K562 (cell line): Measurements from ENCODE around the gene MAP2K4. TPM values are rescaled to one million over a fixed set of nuclear protein-coding genes. Genes with fewer than 3 reads are reported as not detected.

Source experiments
- ATAC-seq: fragments of 200-7000 bp; cut with Tn5 transposase; 3 replicates; pipeline ENCODE4 v1.9.1; 2020; ENCODE audit warnings: moderate library complexity
- BruUV-seq: library from RNA; stranded (reverse); fragments of 400-500 nt; replicated peaks from 2 replicates; lab custom pipeline; 2021; lab: Mats Ljungman, UMichigan
- CTCF ChIA-PET: fragments of 300-600 bp; formaldehyde crosslinking; extraction: SDS; loops from one replicate; lab custom pipeline; 2021; ENCODE audit warnings: low intra/inter-chr PET ratio; lab: Yijun Ruan, JAX
- POLR2A ChIA-PET: fragments of 300-600, 350-650 bp; sonication (Branson Sonifier 250); formaldehyde crosslinking; extraction: SDS; loops from one replicate; lab custom pipeline; 2021; ENCODE audit warnings: antibody characterized with exemption, inconsistent platforms; lab: Yijun Ruan, JAX
- DNase-seq, 4 experiments: peaks; one replicate each; pipeline versions ENCODE4 v3.0.0 to v3.0.0-alpha.2; 2011 to 2018; ENCODE audit warnings: low spot score in 3 of 4, mixed read lengths in 3 of 4; ENCODE audit errors: extremely low read depth in 1 of 4
- FAIRE-seq: peaks from 2 replicates; lab custom pipeline; 2011; peaks lifted over from hg19 to GRCh38; lab: Jason Lieb, UNC
- H2AFZ ChIP-seq: 2 replicates; pipeline ENCODE4 v1.6.0; 2011; ENCODE audit warnings: low read depth, low read length, control low read depth, inconsistent platforms
- H3K27ac ChIP-seq: fragments of 200-600 bp; 3 replicates; pipeline ENCODE4 v1.8.0; 2011; ENCODE audit warnings: low read depth, mild to moderate bottlenecking, control low read depth, inconsistent platforms, low read length, moderate library complexity, mixed read lengths; ENCODE audit errors: extremely low read depth
- H3K27me3 ChIP-seq, 2 experiments: fragments of 300-600 bp in 1 of 2; 2 replicates in 1 of 2; 3 replicates in 1 of 2; pipeline versions ENCODE4 v1.6.0 to v1.8.0; 2011; ENCODE audit warnings: inconsistent platforms in 2 of 2, low read length in 2 of 2, mild to moderate bottlenecking in 1 of 2, mixed read lengths in 1 of 2, moderate library complexity in 1 of 2; ENCODE audit not compliant: control insufficient read depth in 2 of 2, insufficient read depth in 2 of 2
- H3K36me3 ChIP-seq: fragments of 300-600 bp; 3 replicates; pipeline ENCODE4 v1.8.0; 2011; ENCODE audit warnings: mild to moderate bottlenecking, low read length, inconsistent platforms; ENCODE audit not compliant: control insufficient read depth, insufficient read depth
- H3K4me1 ChIP-seq, 2 experiments: fragments of 200-600 bp in 1 of 2; replicated peaks in 1 of 2; 2 replicates in 1 of 2; 3 replicates in 1 of 2; pipeline versions ENCODE4 v1.5.1 to v1.8.0; 2011; ENCODE audit warnings: inconsistent platforms in 2 of 2, low read length in 2 of 2, mild to moderate bottlenecking in 1 of 2, mixed read lengths in 1 of 2, moderate library complexity in 1 of 2; ENCODE audit not compliant: control insufficient read depth in 2 of 2, insufficient read depth in 2 of 2
- H3K4me2 ChIP-seq: 2 replicates; pipeline ENCODE4 v1.6.1; 2011; ENCODE audit warnings: low read length, control low read depth, inconsistent platforms, mixed read lengths; ENCODE audit not compliant: insufficient read depth
- H3K4me3 ChIP-seq: fragments of 200-600 bp; sonication (generic), shearing (Covaris generic); 2 replicates; pipeline ENCODE4 v1.5.1; 2016; ENCODE audit warnings: control low read depth, inconsistent platforms
- H3K79me2 ChIP-seq: fragments of 200-600 bp; 3 replicates; pipeline ENCODE4 v1.8.0; 2011; ENCODE audit warnings: low read length, inconsistent platforms; ENCODE audit not compliant: control insufficient read depth, insufficient read depth
- H3K9ac ChIP-seq, 2 experiments: 2 replicates each; pipeline versions ENCODE4 v1.6.0 to v1.6.1; 2011; ENCODE audit warnings: low read depth in 2 of 2, low read length in 2 of 2, control low read depth in 1 of 2, inconsistent platforms in 1 of 2, mild to moderate bottlenecking in 1 of 2, mixed read lengths in 1 of 2; ENCODE audit not compliant: insufficient read depth in 1 of 2
- H3K9me1 ChIP-seq: one replicate; pipeline ENCODE4 v1.6.0; 2011; ENCODE audit warnings: inconsistent platforms, mild to moderate bottlenecking, low read length, moderate library complexity; ENCODE audit not compliant: control insufficient read depth, insufficient read depth
- H3K9me3 ChIP-seq: replicated peaks from 2 replicates; pipeline ENCODE4 v1.5.1; 2011; ENCODE audit warnings: low read depth, low read length, inconsistent platforms; ENCODE audit not compliant: control insufficient read depth, insufficient read depth
- H4K20me1 ChIP-seq: replicated peaks from 2 replicates; pipeline ENCODE4 v1.6.1; 2011; ENCODE audit warnings: low read length, inconsistent platforms, mixed read lengths; ENCODE audit not compliant: control insufficient read depth, insufficient read depth
- ATF3 ChIP-seq, 2 experiments: fragments of 450-650 bp in 1 of 2; sonication (generic) in 1 of 2; formaldehyde crosslinking in 1 of 2; IDR thresholded peaks in 1 of 2; conservative IDR thresholded peaks in 1 of 2; 2 replicates each; pipeline versions ENCODE4 v1.6.1 to v1.8.1; 2016 to 2023; ENCODE audit warnings: mild to moderate bottlenecking in 2 of 2, moderate library complexity in 2 of 2, inconsistent platforms in 1 of 2, missing genetic modification reagents in 1 of 2
- FIP1L1 ChIP-seq: fragments of 200-400 bp; formaldehyde crosslinking; IDR thresholded peaks from 2 replicates; pipeline ENCODE4 v1.6.1; 2018; ENCODE audit warnings: mild to moderate bottlenecking, low read depth, low read length; ENCODE audit not compliant: poor library complexity, severe bottlenecking
- GTF2B ChIP-seq: IDR thresholded peaks from 2 replicates; pipeline ENCODE4 v1.6.1; 2011; ENCODE audit not compliant: insufficient read length; ENCODE audit errors: extremely low read depth
- KDM4B ChIP-seq, 2 experiments: fragments of 450-650 bp in 1 of 2; sonication (generic) in 1 of 2; IDR thresholded peaks; 2 replicates each; pipeline ENCODE4 v1.6.1; 2016 to 2017; ENCODE audit warnings: borderline replicate concordance in 2 of 2, antibody characterized with exemption in 1 of 2, low read depth in 1 of 2, mild to moderate bottlenecking in 1 of 2
- MTA2 ChIP-seq: fragments of 450-650 bp; IDR thresholded peaks from 2 replicates; pipeline ENCODE4 v1.6.1; 2016; ENCODE audit warnings: low read depth
- NRF1 ChIP-seq, 2 experiments: fragments of 450-650 bp; IDR thresholded peaks in 1 of 2; conservative IDR thresholded peaks in 1 of 2; 2 replicates each; pipeline ENCODE4 v1.6.1; 2014; ENCODE audit warnings: mild to moderate bottlenecking in 2 of 2
- PRPF4 ChIP-seq: fragments of 200-400 bp; formaldehyde crosslinking; IDR thresholded peaks from one replicate; pipeline ENCODE4 v1.6.1; 2017; ENCODE audit warnings: low read length, low read depth, mild to moderate bottlenecking; ENCODE audit not compliant: insufficient read depth, poor library complexity, severe bottlenecking
- TSC22D4 ChIP-seq: fragments of 450-650 bp; IDR thresholded peaks from 2 replicates; pipeline ENCODE4 v1.6.1; 2016; ENCODE audit warnings: missing genetic modification characterization, missing biosample characterization, control low read depth
- ZC3H4 ChIP-seq: sonication (generic); formaldehyde crosslinking; IDR thresholded peaks from 2 replicates; pipeline ENCODE4 v1.9.0; 2021; ENCODE audit warnings: missing genetic modification reagents, borderline replicate concordance
- ZNF212 ChIP-seq: fragments of 450-650 bp; formaldehyde crosslinking; IDR thresholded peaks from 2 replicates; pipeline ENCODE4 v1.4.0; 2020; ENCODE audit warnings: mild to moderate bottlenecking
- ZNF589 ChIP-seq: fragments of 200-800 bp; sonication (Bioruptor generic); IDR thresholded peaks from 2 replicates; pipeline ENCODE4 v1.6.1; 2016; ENCODE audit warnings: low read depth, missing genetic modification characterization, missing compliant biosample characterization
- WGBS: fragments of 100-300 bp; shearing (Covaris generic); methylation state at CpG from one replicate; pipeline ENCODE4 v1.1.6; 2016; ENCODE audit warnings: low coverage, mixed read lengths; ENCODE audit not compliant: insufficient coverage; ENCODE audit errors: missing lambda C conversion rate; 5-methylcytosine and 5-hydroxymethylcytosine counted together
- in situ Hi-C: fragments of 300-500 bp; cut with MboI; formaldehyde crosslinking; loops from 4 replicates; pipeline ENCODE4 v1.15.0; 2018; ENCODE audit warnings: inconsistent platforms, mixed read lengths
- intact Hi-C: fragments of 100-400 bp; cut with micrococcal nuclease; formaldehyde crosslinking; loops from 2 replicates; pipeline ENCODE4 v1.14.2; 2022
- polyA plus RNA-seq, 8 experiments: library from polyadenylated mRNA; depleted of rRNA in 4 of 8; stranded (reverse) in 5 of 8; unstranded in 3 of 8; fragments of >200 nt; fragmentation: Nextera tagmentation in 2 of 8; fragmentation: Illumina TruSeq in 1 of 8; extraction: Ambion mirVana in 2 of 8; extraction: Trizol in 1 of 8; gene quantifications; 2 replicates each; pipeline versions ENCODE4 v1.2.1 to v1.2.3, GENCODE V29; 2011 to 2014; ENCODE audit warnings: inconsistent platforms in 1 of 8, missing spikeins in 1 of 8
- total RNA-seq, 7 experiments: library from RNA; depleted of rRNA in 6 of 7; stranded (reverse); fragments of >200 nt in 6 of 7; fragmentation: Illumina TruSeq in 2 of 7; extraction: Trizol in 2 of 7; gene quantifications; 2 replicates each; pipeline versions ENCODE4 v1.2.1 to v1.2.3, GENCODE V29; 2011 to 2021; ENCODE audit warnings: low replicate concordance in 1 of 7
- TF ChIP-seq, protein P1 (sequence below): fragments of 250-450 bp; sonication (Bioruptor Pico); IDR thresholded peaks from 2 replicates; pipeline ENCODE4 v1.5.0; 2021
- TF ChIP-seq, protein P2 (sequence below): fragments of 450-650 bp; IDR thresholded peaks from 2 replicates; pipeline ENCODE4 v1.6.1; 2016; ENCODE audit warnings: antibody characterized with exemption

The MAP2K4 gene
- total and polyA plus RNA-seq, 9 of the 15 experiments (the other 6 are each of a cell fraction or from before 2014, with no cell fraction given) = 3.0 to 15.9 (median 10.8) TPM

GRCh38 chr17:12097326-12097725 lies 76.6 kb downstream of the MAP2K4 start:
- Histone ChIP-seq H3K79me2 (no peaks in the 10 kb centered on the region), H3K36me3 (peaks cover 10% of the 10 kb centered on the region; the same call in 1 of the 3 replicates), H3K4me3 (no peak overlapping the region), H3K27ac (no peak overlapping the region), H3K9ac (no peak overlapping the region), H2AFZ (no peak overlapping the region), H3K27me3 (no peaks in the 10 kb centered on the region), H3K4me2 (no peak overlapping the region), H4K20me1 (no peaks in the 10 kb centered on the region), H3K9me3 (no peaks in the 10 kb centered on the region), H3K4me1 (no peaks in the 10 kb centered on the region), H3K9me1 (no peaks in the 10 kb centered on the region)
- ATAC-seq (no peak), FAIRE-seq (no peak), DNase-seq (no peak)
- BruUV-seq = no TSS peak
- ChIA-PET POLR2A (interaction anchor here (0.6 kb wide), 1 partner anchor 150 kb away, joined by 3 read pairs; no protein-coding TSS in a partner anchor), CTCF (no interaction called here)
- intact Hi-C loops (no loop called here), in situ Hi-C loops (no loop called here)
- 84% methylated on average over 3 of the region's 3 CpGs for WGBS
- TF ChIP-seq NRF1 (conservative IDR thresholded peaks at IDR 0.05 in 1 of 2, IDR thresholded peaks at IDR 0.05 in 1 of 2) = no peak
- TF ChIP-seq GTF2B = no peak
- no peak for TF ChIP-seq ZC3H4
- TF ChIP-seq ATF3 (IDR thresholded peaks at IDR 0.05) = no peak
- no peak for TF ChIP-seq ATF3 (CRISPR knock-in tag; conservative IDR thresholded peaks at IDR 0.05)
- no peak for TF ChIP-seq MTA2
- TF ChIP-seq, protein P1, sequence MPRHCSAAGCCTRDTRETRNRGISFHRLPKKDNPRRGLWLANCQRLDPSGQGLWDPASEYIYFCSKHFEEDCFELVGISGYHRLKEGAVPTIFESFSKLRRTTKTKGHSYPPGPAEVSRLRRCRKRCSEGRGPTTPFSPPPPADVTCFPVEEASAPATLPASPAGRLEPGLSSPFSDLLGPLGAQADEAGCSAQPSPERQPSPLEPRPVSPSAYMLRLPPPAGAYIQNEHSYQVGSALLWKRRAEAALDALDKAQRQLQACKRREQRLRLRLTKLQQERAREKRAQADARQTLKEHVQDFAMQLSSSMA = no peak
- TF ChIP-seq, protein P2, sequence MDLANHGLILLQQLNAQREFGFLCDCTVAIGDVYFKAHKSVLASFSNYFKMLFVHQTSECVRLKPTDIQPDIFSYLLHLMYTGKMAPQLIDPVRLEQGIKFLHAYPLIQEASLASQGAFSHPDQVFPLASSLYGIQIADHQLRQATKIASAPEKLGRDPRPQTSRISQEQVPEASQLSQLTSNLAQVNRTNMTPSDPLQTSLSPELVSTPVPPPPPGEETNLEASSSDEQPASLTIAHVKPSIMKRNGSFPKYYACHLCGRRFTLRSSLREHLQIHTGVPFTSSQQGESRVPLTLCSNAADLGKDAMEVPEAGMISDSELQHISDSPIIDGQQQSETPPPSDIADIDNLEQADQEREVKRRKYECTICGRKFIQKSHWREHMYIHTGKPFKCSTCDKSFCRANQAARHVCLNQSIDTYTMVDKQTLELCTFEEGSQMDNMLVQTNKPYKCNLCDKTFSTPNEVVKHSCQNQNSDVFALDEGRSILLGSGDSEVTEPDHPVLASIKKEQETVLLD = no peak
- TF ChIP-seq KDM4B (IDR thresholded peaks at IDR 0.05; ENCODE audit: borderline replicate concordance in 2 of 2, low read depth in 1 of 2) = no peak
- no peak for TF ChIP-seq ZNF589 (CRISPR knock-in tag)
- no peak for TF ChIP-seq TSC22D4 (tag)
- TF ChIP-seq FIP1L1 = no peak
- TF ChIP-seq ZNF212 (CRISPR knock-in tag) = no peak
- TF ChIP-seq PRPF4 = no peak
